PC-9 (cell line): ENCODE results near the gene FAM111A.

Source experiments
- CTCF ChIP-seq: fragments of 200-600 bp; sonication (generic); conservative IDR thresholded peaks from 2 replicates; pipeline ENCODE4 v1.6.1; 2017; ENCODE audit warnings: mixed run types, antibody characterized with exemption, mild to moderate bottlenecking, moderate library complexity
- EZH2 ChIP-seq: fragments of 200-600 bp; sonication (generic); IDR thresholded peaks from 2 replicates; pipeline ENCODE4 v1.8.0; 2017; ENCODE audit warnings: antibody characterized with exemption, low read depth

GRCh38 chr11:59196777-59197176 is 54.1 kb downstream of the FAM111A start:
- no peak for TF ChIP-seq CTCF
- TF ChIP-seq EZH2: no peak
